Peyer's patch (tissue), 4 donors: Measurements from ENCODE around the gene GREB1.

Experiments used
- CTCF ChIP-seq, 6 experiments: fragments of 450-650 bp in 4 of 6; fragments of 200-600 bp in 2 of 6; sonication (generic) in 1 of 6; IDR thresholded peaks; one replicate each; pipeline ENCODE4 v1.5.1; 2017 to 2019; ENCODE audit warnings: antibody characterized with exemption in 6 of 6, mild to moderate bottlenecking in 3 of 6, moderate library complexity in 1 of 6
- POLR2A ChIP-seq, 2 donors: fragments of 450-650 bp; IDR thresholded peaks; one replicate each; pipeline ENCODE4 v1.5.1; 2017; ENCODE audit warnings: antibody characterized with exemption in 2 of 2, mild to moderate bottlenecking in 2 of 2, moderate library complexity in 2 of 2

GRCh38 chr2:11516984-11517648 is 16.7 kb upstream of the GREB1 start:
- TF ChIP-seq CTCF (IDR thresholded peaks at IDR 0.05): no peak
- no peak for TF ChIP-seq POLR2A (IDR thresholded peaks at IDR 0.05)
